Effector CD8-positive, alpha-beta T cell (primary cell): ENCODE data around the gene HTR6.

ENCODE experiments used
- DNase-seq: peaks from one replicate; lab custom pipeline; 2025; lab: John Stamatoyannopoulos, UW

Gene HTR6

GRCh38 chr1:19720174-19720573, 55.5 kb downstream of the HTR6 start:
- no peak for DNase-seq

GRCh38 chr1:19720973-19721372, 56.3 kb downstream of the HTR6 start:
- DNase-seq, result no peak

DNA sequence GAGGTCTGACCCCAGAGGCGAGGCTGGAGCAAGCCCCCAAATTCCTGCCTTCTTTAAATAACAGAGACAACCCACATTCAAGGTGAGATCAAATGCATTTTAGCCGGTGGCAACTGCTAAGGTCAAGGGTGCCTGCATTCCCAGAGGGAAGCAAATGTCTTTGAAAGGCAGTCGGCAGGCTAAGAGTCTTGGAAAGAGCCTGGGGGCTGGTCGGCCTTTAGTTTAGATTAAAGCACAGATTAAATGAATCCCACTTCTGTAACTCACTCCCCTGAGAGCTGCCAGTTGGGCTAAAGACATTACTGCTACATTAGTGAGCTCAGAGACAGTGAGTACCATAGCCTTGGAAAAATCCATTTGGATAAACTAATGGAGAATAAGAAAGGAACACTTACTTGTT, 59.2 kb downstream of the HTR6 start:
- no peak for DNase-seq

GRCh38 chr1:19725606-19726005, 60.9 kb downstream of the HTR6 start:
- DNase-seq, result no peak

GRCh38 chr1:19728413-19729145, 63.9 kb downstream of the HTR6 start:
- DNase-seq, result no peak

DNA sequence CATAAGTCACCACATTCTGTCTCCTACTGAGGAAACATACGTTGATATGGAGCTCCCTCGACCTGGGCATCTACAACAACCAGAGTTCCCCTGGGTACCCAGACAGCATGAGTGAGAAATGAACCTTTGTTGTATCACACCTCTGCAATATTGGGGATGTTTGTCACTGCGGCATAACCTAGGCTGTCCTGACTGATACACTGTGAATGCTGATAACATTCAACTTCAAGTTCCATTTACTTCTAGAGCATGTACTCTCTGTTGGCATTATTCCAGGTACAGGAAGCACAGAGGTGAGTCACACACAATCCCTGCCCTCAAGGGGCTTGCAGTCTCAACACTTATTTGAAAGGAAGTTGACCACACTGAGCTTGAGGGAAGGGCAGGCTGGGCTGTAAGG, 65.6 kb downstream of the HTR6 start:
- DNase-seq, result no peak
